Vagina (tissue), 2 donors: Measurements from ENCODE around the gene SRSF10. TPM values are rescaled to one million over a fixed set of nuclear protein-coding genes. Genes with fewer than 3 reads are reported as not detected.

Experiments used
- DNase-seq, 2 donors: peaks; one replicate each; pipeline ENCODE4 v3.0.0-alpha.2; 2017; ENCODE audit errors: extremely low spot score in 2 of 2
- H3K27ac ChIP-seq: fragments of 200-600 bp; sonication (generic); one replicate; pipeline ENCODE4 v1.5.1; 2019
- H3K27me3 ChIP-seq: fragments of 200-600 bp; sonication (generic); one replicate; pipeline ENCODE4 v1.5.1; 2019
- H3K36me3 ChIP-seq, 2 donors: fragments of 200-600 bp; sonication (generic); one replicate each; pipeline ENCODE4 v1.5.1; 2017 to 2019
- H3K4me1 ChIP-seq: fragments of 200-600 bp; sonication (generic); one replicate; pipeline ENCODE4 v1.5.1; 2019
- H3K4me3 ChIP-seq, 2 donors: fragments of 200-600 bp; sonication (generic); 1 replicate in 1 of 2; 2 replicates in 1 of 2; pipeline ENCODE4 v1.5.1; 2016 to 2019
- H3K9me3 ChIP-seq: fragments of 200-600 bp; sonication (generic); one replicate; pipeline ENCODE4 v1.5.1; 2019
- CTCF ChIP-seq, 3 experiments: fragments of 450-650 bp in 2 of 3; fragments of 200-600 bp in 1 of 3; sonication (generic) in 1 of 3; IDR thresholded peaks; one replicate each; pipeline ENCODE4 v1.5.1; 2017 to 2019; ENCODE audit warnings: antibody characterized with exemption in 3 of 3, mild to moderate bottlenecking in 2 of 3, moderate library complexity in 2 of 3
- POLR2A ChIP-seq, 2 donors: fragments of 450-650 bp; IDR thresholded peaks; one replicate each; pipeline ENCODE4 v1.6.1; 2017; ENCODE audit warnings: antibody characterized with exemption in 2 of 2, mild to moderate bottlenecking in 2 of 2, moderate library complexity in 2 of 2
- POLR2AphosphoS5 ChIP-seq, 2 donors: sonication (generic); formaldehyde crosslinking; IDR thresholded peaks; one replicate each; pipeline ENCODE4 v1.9.0; 2017; ENCODE audit warnings: antibody characterized with exemption in 2 of 2, mild to moderate bottlenecking in 2 of 2, low read depth in 1 of 2; ENCODE audit not compliant: insufficient read depth in 1 of 2
- intact Hi-C: fragments of 100-400 bp; cut with DNase I; formaldehyde crosslinking; loops from one replicate; pipeline ENCODE4 v1.15.1; 2023
- microRNA counts, 2 donors: library from miRNA; unstranded; fragments of <30 nt; microRNA quantifications; one replicate each; lab custom pipeline; 2016 to 2017
- microRNA-seq: library from miRNA; unstranded; fragments of <30 nt; microRNA quantifications from one replicate; pipeline ENCODE4, GENCODE V29; 2017; ENCODE audit warnings: borderline number of aligned reads, borderline replicate concordance
- small RNA-seq: library from RNA; depleted of rRNA; stranded (forward); fragments of <200 nt; gene quantifications from one replicate; pipeline ENCODE3, GENCODE V24; 2016
- total RNA-seq: library from RNA; depleted of rRNA; stranded (reverse); fragments of >200 nt; gene quantifications from one replicate; pipeline ENCODE4 v1.2.3, GENCODE V29; 2016

The SRSF10 gene
- total RNA-seq, 1 donor from 2014 or later = 72.4 TPM

- Histone ChIP-seq H3K27me3 (no peaks in the 10 kb centered on the region), H3K27ac (no peak overlapping the region), H3K36me3 (no peaks in the 10 kb centered on the region), H3K9me3 (no peaks in the 10 kb centered on the region), H3K4me3 (no peak overlapping the region), H3K4me1 (no peaks in the 10 kb centered on the region)
- no peak for DNase-seq
- intact Hi-C loops = no loop called here
- TF ChIP-seq CTCF (IDR thresholded peaks at IDR 0.05) (no peak), POLR2A (IDR thresholded peaks at IDR 0.05) (no peak), POLR2AphosphoS5 (IDR thresholded peaks at IDR 0.05; ENCODE audit: insufficient read depth in 1 of 2, low read depth in 1 of 2) (no peak)
Observed at GRCh38 chr1:23915466-23915865, 64.7 kb downstream of the SRSF10 start.

GRCh38 chr1:23914921-23915320 lies 65.2 kb downstream of the SRSF10 start:
- no peak for DNase-seq
- Histone ChIP-seq H3K4me1 (no peaks in the 10 kb centered on the region), H3K27ac (no peak overlapping the region), H3K9me3 (no peaks in the 10 kb centered on the region), H3K4me3 (no peak overlapping the region), H3K27me3 (no peaks in the 10 kb centered on the region), H3K36me3 (no peaks in the 10 kb centered on the region)
- intact Hi-C loops = no loop called here
- TF ChIP-seq CTCF (IDR thresholded peaks at IDR 0.05) (no peak), POLR2A (IDR thresholded peaks at IDR 0.05) (no peak), POLR2AphosphoS5 (IDR thresholded peaks at IDR 0.05; ENCODE audit: insufficient read depth in 1 of 2, low read depth in 1 of 2) (no peak)

MicroRNAs within 50 kb of the gene (microRNA counts, 767-probe panel; counts per million panel counts)
- microRNA hsa-miR-378f (lab: Ali Mortazavi, UCI) = 238 to 261 counts per million in 2 donors

Small RNAs within 50 kb of the gene (microRNA-seq; reads per million reads assigned to microRNA genes)
- not detected for gene MIR378F

Small RNAs within 50 kb of the gene (small RNA-seq; reads per million reads assigned to genes)
- gene MIR378F = not detected

Other genes with a start within 250 kb of the SRSF10 start
- gene ELOA, start 236.9 kb downstream of the SRSF10 start, total RNA-seq = 25.5 TPM
- gene PITHD1, start 201.9 kb downstream of the SRSF10 start, total RNA-seq = 63.6 TPM
- gene LYPLA2, start 189.2 kb downstream of the SRSF10 start, total RNA-seq = 56.2 TPM
- 12.3 TPM for gene GALE, start 179.6 kb downstream of the SRSF10 start, total RNA-seq
- gene HMGCL, start 154.9 kb downstream of the SRSF10 start, total RNA-seq = 25.3 TPM
- gene FUCA1, start 112.0 kb downstream of the SRSF10 start, total RNA-seq = 10.6 TPM
- gene CNR2, start 67.0 kb downstream of the SRSF10 start, total RNA-seq = not detected
- gene PNRC2, start 20.5 kb downstream of the SRSF10 start, total RNA-seq = 92.8 TPM
- 0.25 TPM for gene MYOM3, start 131.8 kb upstream of the SRSF10 start, total RNA-seq
- 4.2 TPM for gene IL22RA1, start 162.8 kb upstream of the SRSF10 start, total RNA-seq
- 1.7 TPM for gene IFNLR1, start 207.0 kb upstream of the SRSF10 start, total RNA-seq